Measurements from ENCODE around the gene TRIM34. TPM values are rescaled to one million over a fixed set of nuclear protein-coding genes. Genes with fewer than 3 reads are reported as not detected.
"Not testable (repeated sequence)": the region's sequence is repeated elsewhere in the genome, so short reads cannot be mapped to it uniquely, and the experiment has no call there.

The TRIM34 gene
- total and polyA plus RNA-seq, 7 experiments from 2014 or later = 5.8 to 14.2 (median 10.8) TPM

DNA sequence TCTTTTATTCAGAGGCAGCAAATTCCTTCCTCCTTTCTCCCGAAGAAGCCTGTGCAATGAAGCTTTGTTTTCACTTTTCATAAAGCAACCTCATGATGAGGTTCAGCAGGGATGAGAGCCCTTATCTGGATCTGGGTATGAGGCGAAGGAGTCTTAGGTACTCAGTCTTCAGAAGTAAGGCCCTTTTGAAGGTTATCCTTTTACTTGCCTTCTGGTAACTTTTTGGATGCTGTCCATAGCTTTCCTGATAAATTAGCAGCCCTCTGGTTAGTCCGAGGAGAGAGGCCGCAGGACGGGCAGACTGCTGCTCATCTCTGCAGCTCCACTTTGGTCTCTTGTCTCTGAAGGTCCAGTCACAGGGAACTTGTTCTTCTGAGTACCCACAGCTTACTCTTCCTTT is 65.9 kb downstream of the TRIM34 start:
- no peak for ATAC-seq
- DNase-seq = no peak
- H3K4me3 ChIP-seq (ENCODE audit: low read length) = peak overlapping the region; percentile 81

DNA sequence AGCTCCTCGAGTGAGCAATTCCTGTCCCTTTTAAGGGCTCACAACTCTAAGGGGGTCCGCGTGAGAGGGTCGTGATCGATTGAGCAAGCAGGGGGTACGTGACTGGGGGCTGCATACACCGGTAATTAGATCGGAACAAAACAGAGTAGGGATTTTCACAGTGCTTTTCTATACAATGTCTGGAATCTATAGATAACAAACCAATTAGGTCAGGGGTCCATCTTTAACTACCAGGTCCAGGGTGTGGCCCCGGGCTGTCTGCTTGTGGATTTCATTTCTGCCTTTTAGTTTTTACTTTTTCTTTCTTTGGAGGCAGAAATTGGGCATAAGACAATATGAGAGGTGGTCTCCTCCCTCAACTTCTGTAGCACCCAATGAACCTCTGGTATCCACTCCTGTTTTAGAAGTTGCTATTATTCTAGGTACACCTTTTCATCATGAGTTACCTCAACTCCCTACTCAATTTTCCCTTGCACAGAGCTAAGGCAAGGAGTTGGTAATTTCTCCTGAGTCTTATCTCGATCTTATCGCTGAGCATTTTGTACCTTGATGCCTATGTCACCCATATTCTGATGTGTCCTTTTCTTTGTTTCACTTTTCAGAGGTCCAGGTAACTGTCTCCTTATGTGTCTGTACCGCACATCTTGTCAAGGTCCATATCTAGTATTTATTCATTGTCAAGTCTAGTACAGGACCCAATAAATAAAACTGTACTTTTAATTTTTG is 66.6 kb downstream of the TRIM34 start:
- intact Hi-C loops (cut with micrococcal nuclease) = loop anchor here (2.0 to 5.0 kb wide), 3 partner anchors 13 to 1821 kb away; partner anchors contain the start of gene PPFIBP2 (in 1 of the 2)
- Mint-ChIP-seq H3K27ac (peak overlapping the region; percentile 95 to 100 (median 97)), H3K4me1 (peaks cover 47 to 71% (median 62%) of the 10 kb centered on the region in 7 donors), H3K4me3 (peak overlapping the region; percentile 93 to 100 (median 98)), H3K36me3 (peaks cover 13 to 39% (median 26%) of the 10 kb centered on the region in 5 donors)
- H3K9me3 ChIP-seq (ENCODE audit: control insufficient read depth in 2 of 3, low read length in 3 of 3); H3K9me3 Mint-ChIP-seq; ATAC-seq; H3K27me3 ChIP-seq (ENCODE audit: control insufficient read depth in 2 of 2, insufficient read depth in 2 of 2, low read length in 2 of 2); H3K27me3 Mint-ChIP-seq; DNase-seq; H3K36me3 ChIP-seq (ENCODE audit: control insufficient read depth in 2 of 3, insufficient read depth in 3 of 3, low read length in 3 of 3): not testable (repeated sequence)
- ChIA-PET CTCF (interaction anchor here (1.8 kb wide), 1 partner anchor 9 kb away, joined by 4 read pairs; no protein-coding TSS in a partner anchor), POLR2A (interaction anchor here (0.8 to 1.1 kb wide), 2 partner anchors 9 to 69 kb away, joined by 3 read pairs; no protein-coding TSS in a partner anchor)
- Histone ChIP-seq H3K4me1 (ENCODE audit: control insufficient read depth in 2 of 2, insufficient read depth in 2 of 2, low read length in 2 of 2) (peaks cover 33 to 50% of the 10 kb centered on the region in 2 donors), H3K27ac (ENCODE audit: low read depth, low read length) (peak overlapping the region; percentile 93), H3K4me3 (ENCODE audit: low read length) (peak overlapping the region; percentile 81)

More for the DNA sequence above, 65.9 kb downstream of the TRIM34 start:
- Mint-ChIP-seq H3K36me3 (peaks cover 9 to 34% (median 21%) of the 10 kb centered on the region in 5 donors), H3K9me3 (no peaks in the 10 kb centered on the region), H3K4me3 (peak overlapping the region; percentile 93 to 100 (median 98)), H3K4me1 (peaks cover 40 to 68% (median 60%) of the 10 kb centered on the region in 7 donors), H3K27me3 (no peaks in the 10 kb centered on the region), H3K27ac (peak overlapping the region; percentile 95 to 100 (median 97))
- H3K9me3 ChIP-seq (ENCODE audit: control insufficient read depth in 2 of 3, low read length in 3 of 3) = no peaks in the 10 kb centered on the region
- no peaks in the 10 kb centered on the region for H3K27me3 ChIP-seq (ENCODE audit: control insufficient read depth in 2 of 2, insufficient read depth in 2 of 2, low read length in 2 of 2)
- H3K27ac ChIP-seq (ENCODE audit: low read depth, low read length) = peak overlapping the region; percentile 93
- intact Hi-C loops (cut with micrococcal nuclease) = loop anchor here (1.0 to 5.0 kb wide), 4 partner anchors 14 to 1822 kb away; partner anchors contain the start of gene PPFIBP2 (in 1 of the 2)
- H3K4me1 ChIP-seq (ENCODE audit: control insufficient read depth in 2 of 2, insufficient read depth in 2 of 2, low read length in 2 of 2) = peaks cover 33 to 43% of the 10 kb centered on the region in 2 donors
- ChIA-PET POLR2A (interaction anchor here (1.8 to 1.9 kb wide), 2 partner anchors 10 to 13 kb away, joined by 7 to 18 read pairs; no protein-coding TSS in a partner anchor), CTCF (interaction anchor here (0.7 to 1.8 kb wide), 3 partner anchors 9 to 987 kb away, joined by 3 to 4 read pairs (median 3); no protein-coding TSS in a partner anchor)
- H3K36me3 ChIP-seq (ENCODE audit: control insufficient read depth in 2 of 3, insufficient read depth in 3 of 3, low read length in 3 of 3) = no peaks in the 10 kb centered on the region

DNA sequence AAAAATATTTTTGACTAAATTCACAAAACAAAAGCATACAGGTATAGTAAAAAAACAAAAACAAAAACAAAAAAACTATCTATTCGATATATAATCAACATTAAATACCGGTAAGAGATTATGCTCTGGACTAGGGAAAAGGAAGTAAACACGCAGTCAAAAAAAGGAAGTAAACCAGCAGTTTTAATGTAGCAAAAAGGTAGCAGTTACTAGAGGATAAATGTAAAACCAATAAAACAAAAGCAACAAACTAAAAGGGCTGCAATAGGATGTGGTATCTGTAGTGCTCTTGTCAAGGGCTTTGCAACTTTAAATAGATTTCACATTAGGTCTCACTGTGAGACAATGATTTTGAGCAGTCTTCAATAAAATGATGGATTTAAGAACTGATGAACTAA is 67.2 kb downstream of the TRIM34 start:
- Histone ChIP-seq H3K9me3 (ENCODE audit: control insufficient read depth in 2 of 3, low read length in 3 of 3) (no peaks in the 10 kb centered on the region), H3K4me3 (ENCODE audit: low read length) (peak overlapping the region; percentile 81), H3K27me3 (ENCODE audit: control insufficient read depth in 2 of 2, insufficient read depth in 2 of 2, low read length in 2 of 2) (no peaks in the 10 kb centered on the region), H3K27ac (ENCODE audit: low read depth, low read length) (peak overlapping the region; percentile 93), H3K36me3 (ENCODE audit: control insufficient read depth in 2 of 3, insufficient read depth in 3 of 3, low read length in 3 of 3) (peaks cover 0 to 11% (median 0%) of the 10 kb centered on the region in 3 experiments), H3K4me1 (ENCODE audit: control insufficient read depth in 2 of 2, insufficient read depth in 2 of 2, low read length in 2 of 2) (peaks cover 33 to 51% of the 10 kb centered on the region in 2 donors)
- CTCF ChIA-PET = interaction anchor here (1.8 kb wide), 1 partner anchor 8 kb away, joined by 4 read pairs; no protein-coding TSS in a partner anchor
- POLR2A ChIA-PET = interaction anchor here (0.8 to 1.1 kb wide), 2 partner anchors 9 to 70 kb away, joined by 3 read pairs; no protein-coding TSS in a partner anchor
- no peaks in the 10 kb centered on the region for H3K27me3 Mint-ChIP-seq
- H3K4me1 Mint-ChIP-seq = peaks cover 50 to 74% (median 68%) of the 10 kb centered on the region in 7 donors
- no peaks in the 10 kb centered on the region for H3K9me3 Mint-ChIP-seq
- DNase-seq (peak in 3 of 9 donors; percentile 27 to 35 (median 32)), ATAC-seq (peak; percentile 14)
- H3K36me3 Mint-ChIP-seq = peaks cover 14 to 45% (median 31%) of the 10 kb centered on the region in 5 donors
- intact Hi-C loops (cut with micrococcal nuclease) = loop anchor here (1.0 to 5.0 kb wide), 4 partner anchors 8 to 1820 kb away; partner anchors contain the start of gene PPFIBP2 (in 1 of the 2)
- peak overlapping the region; percentile 95 to 100 (median 97) for H3K27ac Mint-ChIP-seq
- peak overlapping the region; percentile 93 to 100 (median 98) for H3K4me3 Mint-ChIP-seq

Other genes with a start within 250 kb of the TRIM34 start
- not detected for gene OR51M1, start 241.2 kb upstream of the TRIM34 start, total RNA-seq
- not detected for gene OR51M1, start 241.2 kb upstream of the TRIM34 start, polyA plus RNA-seq
- gene OR51Q1, start 202.9 kb upstream of the TRIM34 start, total RNA-seq = not detected
- not detected for gene OR51Q1, start 202.9 kb upstream of the TRIM34 start, polyA plus RNA-seq
- not detected for gene OR51I1, start 183.5 kb upstream of the TRIM34 start, total RNA-seq
- not detected for gene OR51I1, start 183.5 kb upstream of the TRIM34 start, polyA plus RNA-seq
- gene OR51I2, start 175.7 kb upstream of the TRIM34 start, total RNA-seq = not detected
- gene OR51I2, start 175.7 kb upstream of the TRIM34 start, polyA plus RNA-seq = not detected
- not detected for gene OR52D1, start 136.3 kb upstream of the TRIM34 start, total RNA-seq
- gene OR52D1, start 136.3 kb upstream of the TRIM34 start, polyA plus RNA-seq = not detected
- gene UBQLN3, start 115.0 kb upstream of the TRIM34 start, total RNA-seq = under 1 TPM in 3 of 5 experiments, not detected in 2; 0.32 to 0.57 (median 0.49) TPM
- gene UBQLN3, start 115.0 kb upstream of the TRIM34 start, polyA plus RNA-seq = not detected
- gene UBQLNL, start 108.3 kb upstream of the TRIM34 start, total RNA-seq = under 1 TPM; 0.53 to 0.73 (median 0.60) TPM
- under 1 TPM in 1 of 2 donors, not detected in 1; 0.10 TPM for gene UBQLNL, start 108.3 kb upstream of the TRIM34 start, polyA plus RNA-seq
- under 1 TPM in 3 of 5 experiments, not detected in 2; 0.32 to 0.49 (median 0.48) TPM for gene OR52H1, start 76.5 kb upstream of the TRIM34 start, total RNA-seq
- gene OR52H1, start 76.5 kb upstream of the TRIM34 start, polyA plus RNA-seq = not detected
- not detected for gene OR52B6, start 44.1 kb upstream of the TRIM34 start, total RNA-seq
- not detected for gene OR52B6, start 44.1 kb upstream of the TRIM34 start, polyA plus RNA-seq
- under 1 TPM in 1 of 5 experiments, not detected in 4; 0.36 TPM for gene TRIM6, start 28.4 kb upstream of the TRIM34 start, total RNA-seq
- gene TRIM6, start 28.4 kb upstream of the TRIM34 start, polyA plus RNA-seq = not detected
- 10 to 100 TPM; 16.9 to 36.8 (median 26.2) TPM for gene TRIM5, start 60.1 kb downstream of the TRIM34 start, total RNA-seq
- gene TRIM5, start 60.1 kb downstream of the TRIM34 start, polyA plus RNA-seq = 10 to 100 TPM; 10.3 to 10.5 TPM
- gene TRIM22, start 64.8 kb downstream of the TRIM34 start, total RNA-seq = 100 to 1,000 TPM; 229 to 340 (median 258) TPM
- 100 to 1,000 TPM; 121 to 184 TPM for gene TRIM22, start 64.8 kb downstream of the TRIM34 start, polyA plus RNA-seq
- 1 to 10 TPM in 1 of 5 experiments, under 1 TPM in 4; 0.19 to 1.4 (median 0.71) TPM for gene OR56B1, start 111.4 kb downstream of the TRIM34 start, total RNA-seq
- gene OR56B1, start 111.4 kb downstream of the TRIM34 start, polyA plus RNA-seq = under 1 TPM in 1 of 2 donors, not detected in 1; 0.11 TPM
- gene OR52N4, start 129.2 kb downstream of the TRIM34 start, total RNA-seq = 1 to 10 TPM; 1.0 to 2.8 (median 2.4) TPM
- under 1 TPM; 0.25 to 0.33 TPM for gene OR52N4, start 129.2 kb downstream of the TRIM34 start, polyA plus RNA-seq
- not detected for gene OR52N5, start 158.4 kb downstream of the TRIM34 start, total RNA-seq
- not detected for gene OR52N5, start 158.4 kb downstream of the TRIM34 start, polyA plus RNA-seq
- not detected for gene OR52N1, start 166.3 kb downstream of the TRIM34 start, total RNA-seq
- not detected for gene OR52N1, start 166.3 kb downstream of the TRIM34 start, polyA plus RNA-seq
- not detected for gene OR52N2, start 183.9 kb downstream of the TRIM34 start, total RNA-seq
- gene OR52N2, start 183.9 kb downstream of the TRIM34 start, polyA plus RNA-seq = not detected
- not detected for gene OR52E6, start 216.9 kb downstream of the TRIM34 start, total RNA-seq
- gene OR52E6, start 216.9 kb downstream of the TRIM34 start, polyA plus RNA-seq = not detected
- gene OR52E8, start 232.7 kb downstream of the TRIM34 start, total RNA-seq = not detected
- not detected for gene OR52E8, start 232.7 kb downstream of the TRIM34 start, polyA plus RNA-seq

Measured in naive thymus-derived CD4-positive, alpha-beta T cell (primary cell).